GM10266 (cell line): ENCODE data around the gene LIPT2.

Experiments used
- DNase-seq: peaks from one replicate; pipeline ENCODE4 v3.0.0; 2012; ENCODE audit errors: extremely low spot score
- TF ChIP-seq, protein P1 (sequence below): IDR thresholded peaks from 2 replicates; pipeline ENCODE4 v1.5.1; 2012; ENCODE audit warnings: mild to moderate bottlenecking, low read depth; ENCODE audit not compliant: control insufficient read depth, insufficient read depth; ENCODE audit errors: missing control alignments

LIPT2 gene

DNA sequence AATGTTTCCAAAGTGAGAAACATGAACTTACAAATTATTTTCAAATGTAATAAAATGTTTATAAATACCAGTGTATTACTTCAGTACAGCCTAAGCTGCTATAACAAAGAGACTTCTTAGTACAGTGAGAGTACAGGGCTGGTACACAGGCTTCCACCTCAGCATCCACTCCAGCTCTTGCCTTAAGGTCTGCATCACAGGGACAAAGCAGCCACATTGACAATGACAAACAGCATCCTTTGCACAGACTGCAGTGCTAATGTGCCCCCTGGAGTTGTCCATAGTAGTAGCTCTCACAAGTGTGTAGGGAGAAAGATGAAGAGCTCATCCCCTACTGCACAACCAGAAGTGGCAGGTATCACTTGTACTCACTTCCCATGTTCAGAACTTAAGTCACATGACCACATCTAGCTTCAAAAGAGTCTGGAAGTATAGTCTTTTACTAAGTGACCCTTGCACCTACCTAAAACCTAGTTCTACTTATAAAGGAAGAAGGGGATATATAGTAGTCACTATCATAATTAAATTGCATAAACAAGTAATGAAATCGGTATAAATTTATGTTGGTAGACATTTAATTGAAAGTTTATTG, 10.7 kb upstream of the LIPT2 start:
- TF ChIP-seq, protein P1, sequence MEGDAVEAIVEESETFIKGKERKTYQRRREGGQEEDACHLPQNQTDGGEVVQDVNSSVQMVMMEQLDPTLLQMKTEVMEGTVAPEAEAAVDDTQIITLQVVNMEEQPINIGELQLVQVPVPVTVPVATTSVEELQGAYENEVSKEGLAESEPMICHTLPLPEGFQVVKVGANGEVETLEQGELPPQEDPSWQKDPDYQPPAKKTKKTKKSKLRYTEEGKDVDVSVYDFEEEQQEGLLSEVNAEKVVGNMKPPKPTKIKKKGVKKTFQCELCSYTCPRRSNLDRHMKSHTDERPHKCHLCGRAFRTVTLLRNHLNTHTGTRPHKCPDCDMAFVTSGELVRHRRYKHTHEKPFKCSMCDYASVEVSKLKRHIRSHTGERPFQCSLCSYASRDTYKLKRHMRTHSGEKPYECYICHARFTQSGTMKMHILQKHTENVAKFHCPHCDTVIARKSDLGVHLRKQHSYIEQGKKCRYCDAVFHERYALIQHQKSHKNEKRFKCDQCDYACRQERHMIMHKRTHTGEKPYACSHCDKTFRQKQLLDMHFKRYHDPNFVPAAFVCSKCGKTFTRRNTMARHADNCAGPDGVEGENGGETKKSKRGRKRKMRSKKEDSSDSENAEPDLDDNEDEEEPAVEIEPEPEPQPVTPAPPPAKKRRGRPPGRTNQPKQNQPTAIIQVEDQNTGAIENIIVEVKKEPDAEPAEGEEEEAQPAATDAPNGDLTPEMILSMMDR = no peak
- no peak for DNase-seq

DNA sequence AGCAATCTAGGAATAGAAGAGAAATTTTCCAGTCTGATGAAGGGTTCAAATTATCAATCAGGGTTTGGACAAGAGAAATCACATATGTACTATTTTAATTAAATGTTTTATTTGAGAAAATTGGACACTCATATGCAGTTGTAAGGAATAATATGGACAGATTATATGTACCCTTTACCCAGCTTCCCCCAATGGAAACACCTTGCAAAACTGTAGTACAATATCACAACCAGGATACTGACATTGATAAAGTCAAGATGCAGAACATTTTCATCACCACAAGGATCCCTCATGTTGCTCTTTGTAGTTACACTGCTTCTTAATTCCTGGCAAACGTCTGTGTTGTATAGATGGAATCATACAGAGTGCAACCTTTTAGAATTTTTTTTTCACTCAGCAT, 1.4 kb upstream of the LIPT2 start:
- TF ChIP-seq, protein P1 = no peak
- no peak for DNase-seq

DNA sequence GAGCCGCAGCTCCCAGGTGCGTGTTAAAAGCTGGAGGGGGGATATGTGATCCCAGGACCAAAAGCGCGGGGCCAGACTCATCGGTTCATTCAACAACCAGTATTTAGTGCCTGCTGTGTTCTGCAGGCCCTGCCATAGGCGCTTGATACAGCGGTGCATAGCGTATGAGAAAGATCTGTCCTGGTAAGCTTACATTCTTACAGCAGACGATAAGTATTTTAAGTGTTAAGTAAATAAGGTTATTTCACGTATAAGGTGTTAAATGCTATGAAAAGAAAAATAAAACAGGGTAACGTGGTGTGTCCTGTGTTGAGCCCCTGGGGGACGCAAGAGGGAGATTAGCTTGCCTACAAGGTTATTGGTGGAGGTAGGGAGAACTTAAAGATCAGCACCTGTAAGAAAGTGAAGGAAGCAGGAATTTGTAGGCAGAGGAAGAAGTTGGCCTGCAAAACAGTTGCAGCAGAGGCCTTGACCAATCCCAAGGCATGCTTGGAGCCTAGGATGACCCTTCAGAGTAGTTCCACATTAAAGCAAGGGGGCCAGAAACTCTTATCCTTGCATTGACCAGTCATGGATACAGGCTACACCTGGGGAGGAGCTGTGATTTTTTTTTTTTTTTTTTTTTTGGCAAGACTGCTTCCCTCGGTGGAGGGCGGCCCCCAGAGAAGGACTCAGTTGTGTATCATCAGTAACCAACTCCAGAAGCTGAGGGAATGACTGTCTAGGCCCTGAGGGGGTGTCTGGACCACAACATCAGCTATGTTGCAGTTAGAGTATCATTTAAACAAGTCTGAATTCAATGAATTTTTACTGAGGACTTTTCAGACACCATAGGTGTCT, 487 bp upstream of the LIPT2 start:
- DNase-seq = no peak
- TF ChIP-seq, protein P1 = no peak

DNA sequence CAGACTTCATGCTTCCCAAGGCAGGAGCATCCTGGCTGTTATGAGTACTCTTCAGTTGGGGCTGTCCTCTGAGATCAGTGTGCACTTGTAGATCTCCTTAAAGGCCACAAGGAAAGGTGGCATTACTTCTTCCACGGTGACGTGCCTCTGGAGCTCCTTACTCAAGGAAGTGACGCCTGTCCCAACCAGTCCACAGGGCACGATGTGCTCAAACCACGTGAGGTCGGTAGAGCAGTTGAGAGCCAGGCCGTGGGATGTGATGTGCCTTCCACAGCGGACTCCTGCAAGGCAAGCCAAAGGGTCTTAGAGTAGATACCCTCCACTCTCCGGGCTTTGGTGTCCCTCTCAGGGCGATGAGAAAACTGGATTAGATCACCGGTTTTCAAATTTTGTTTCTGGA, 1.4 kb downstream of the LIPT2 start:
- DNase-seq = no peak
- TF ChIP-seq, protein P1 = no peak

DNA sequence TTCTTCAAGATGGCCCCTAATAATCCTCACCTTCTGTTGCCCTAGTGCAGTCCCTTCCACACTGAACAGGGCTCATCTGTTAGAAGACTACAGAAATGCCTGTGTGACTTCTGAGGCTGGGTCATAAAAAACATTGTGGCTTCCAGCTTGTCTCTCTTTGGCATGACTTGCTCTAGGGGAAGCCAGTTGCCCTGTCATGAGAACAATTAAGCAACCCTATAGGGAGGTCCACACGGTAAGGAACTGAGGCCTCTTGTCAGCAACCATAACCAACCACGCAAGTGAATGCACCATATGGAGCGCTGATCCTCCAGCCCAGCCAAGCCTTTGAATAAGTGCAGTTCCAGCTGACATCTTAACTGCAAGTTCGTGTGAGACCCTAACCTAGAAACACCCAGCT, 2.6 kb downstream of the LIPT2 start:
- no peak for DNase-seq
- TF ChIP-seq, protein P1 = no peak

DNA sequence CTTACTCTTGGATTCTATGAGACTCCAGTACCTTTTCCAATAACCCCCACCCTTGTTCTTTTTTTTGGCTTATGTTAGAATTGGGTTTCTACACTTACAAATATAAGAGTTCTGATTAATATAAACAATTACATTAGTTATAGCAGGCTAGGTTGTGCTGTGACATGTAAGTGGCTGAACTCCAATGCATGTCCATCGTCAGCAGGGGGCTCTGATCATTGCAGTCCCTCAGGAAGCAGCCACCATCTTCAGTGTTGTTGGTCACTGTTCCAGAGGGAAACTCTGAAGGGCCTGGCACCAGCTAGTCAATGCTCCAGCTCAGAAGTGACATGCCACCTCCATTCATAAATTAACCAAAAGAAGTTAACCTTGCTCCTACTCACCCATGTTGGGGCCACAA, 5.6 kb downstream of the LIPT2 start:
- TF ChIP-seq, protein P1 = peak; percentile 29
- DNase-seq = no peak

DNA sequence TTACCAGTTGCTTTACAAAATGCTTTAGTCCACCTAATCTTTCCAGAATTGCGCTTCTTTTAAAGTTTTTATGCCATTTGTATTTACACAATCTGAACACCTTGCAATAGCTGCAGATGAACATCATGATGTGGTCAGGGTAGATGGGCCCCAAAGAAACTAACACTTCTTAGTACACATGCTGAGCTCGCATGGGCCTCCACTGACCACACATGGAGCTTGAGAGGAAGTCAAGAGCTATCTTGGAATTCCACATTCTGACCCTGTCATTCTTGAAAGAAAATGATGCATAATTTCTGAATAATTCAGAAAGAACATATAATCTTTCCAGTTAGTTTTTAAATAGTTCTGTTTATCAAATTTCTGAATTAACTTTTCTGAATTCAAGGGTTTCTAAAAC, 7.7 kb downstream of the LIPT2 start:
- TF ChIP-seq, protein P1 = no peak
- DNase-seq = no peak
